Muscle of back (tissue), 11 donors: Measurements from ENCODE around the gene PPM1N. TPM values are rescaled to one million over a fixed set of nuclear protein-coding genes. Genes with fewer than 3 reads are reported as not detected.

Experiments used
- DNase-seq, 3 donors: peaks; one replicate each; pipeline versions ENCODE4 v3.0.0 to v3.0.0-alpha.2; 2013
- polyA plus RNA-seq, 10 donors: library from polyadenylated mRNA; unstranded; fragments of 120-200 nt; gene quantifications; one replicate each; pipeline ENCODE4 v1.2.1, GENCODE V29; 2013; ENCODE audit not compliant: insufficient read length in 10 of 10

PPM1N gene
- polyA plus RNA-seq, 10 donors: 0.66 to 2.4 (median 0.77) TPM

- DNase-seq: no peak
Measured at GRCh38 chr19:45488708-45489107, 9.5 kb upstream of the PPM1N start.

- DNase-seq: no peak
Measured at GRCh38 chr19:45489216-45489855, 8.9 kb upstream of the PPM1N start.

GRCh38 chr19:45492137-45492626 is 6.1 kb upstream of the PPM1N start:
- DNase-seq: no peak

GRCh38 chr19:45492627-45493470 is 5.4 kb upstream of the PPM1N start:
- DNase-seq: peak in 2 of 3 donors; percentile 78 to 91

- DNase-seq: no peak
Measured at GRCh38 chr19:45494261-45494916, 3.9 kb upstream of the PPM1N start.

- no peak for DNase-seq
Measured at GRCh38 chr19:45495178-45495577, 3.1 kb upstream of the PPM1N start.

- peak in 1 of 3 donors; percentile 70 for DNase-seq
Measured at GRCh38 chr19:45496349-45496953, 1.8 kb upstream of the PPM1N start.

- DNase-seq: no peak
Measured at GRCh38 chr19:45497791-45498190, 452 bp upstream of the PPM1N start.

- DNase-seq: peak in 1 of 3 donors; percentile 46
Measured at GRCh38 chr19:45499196-45500180, 1.2 kb downstream of the PPM1N start.

- DNase-seq: no peak
Measured at GRCh38 chr19:45500918-45501729, 2.9 kb downstream of the PPM1N start.

- no peak for DNase-seq
Measured at GRCh38 chr19:45501730-45502014, 3.4 kb downstream of the PPM1N start.

GRCh38 chr19:45502111-45502510 is 3.9 kb downstream of the PPM1N start:
- no peak for DNase-seq

GRCh38 chr19:45503909-45504308 is 5.7 kb downstream of the PPM1N start:
- no peak for DNase-seq

- no peak for DNase-seq
Measured at GRCh38 chr19:45505151-45505995, 7.1 kb downstream of the PPM1N start.

GRCh38 chr19:45505996-45506245 is 7.7 kb downstream of the PPM1N start:
- DNase-seq: no peak

GRCh38 chr19:45506246-45506988 is 8.2 kb downstream of the PPM1N start:
- DNase-seq: peak; percentile 91 to 95 (median 91)

GRCh38 chr19:45506989-45507871 is 9.0 kb downstream of the PPM1N start, which contains the start of gene VASP:
TSS of gene VASP (plus strand) at chr19:45507479. CDS start at chr19:45507772, 293 bp downstream.
- DNase-seq: peak; percentile 86 to 94 (median 89)
